Muscle of leg (tissue), 11 donors: ENCODE measurements around the gene ATG101. TPM values are rescaled to one million over a fixed set of nuclear protein-coding genes. Genes with fewer than 3 reads are reported as not detected.
A peak's percentile ranks its signal among the peaks of the same experiment; 100 is the strongest.
"Not testable (repeated sequence)": the region's sequence is repeated elsewhere in the genome, so short reads cannot be mapped to it uniquely, and the experiment has no call there.

Source experiments
- DNase-seq: peaks from one replicate; pipeline ENCODE4 v3.0.0; 2013
- H3K27ac ChIP-seq: one replicate; pipeline ENCODE4 v1.5.1; 2013; ENCODE audit warnings: mild to moderate bottlenecking, low read length, control low read depth
- H3K27me3 ChIP-seq: one replicate; pipeline ENCODE4 v1.6.1; 2013; ENCODE audit warnings: low read length; ENCODE audit not compliant: control insufficient read depth, insufficient read depth
- H3K36me3 ChIP-seq: one replicate; pipeline ENCODE4 v1.6.1; 2013; ENCODE audit warnings: low read length; ENCODE audit not compliant: control insufficient read depth, insufficient read depth
- H3K4me1 ChIP-seq: one replicate; pipeline ENCODE4 v1.6.1; 2013; ENCODE audit warnings: low read length; ENCODE audit not compliant: control insufficient read depth, insufficient read depth
- H3K4me3 ChIP-seq: one replicate; pipeline ENCODE4 v1.5.1; 2013; ENCODE audit warnings: low read length, control low read depth
- H3K9me3 ChIP-seq: replicated peaks from 2 replicates; pipeline ENCODE4 v1.6.1; 2013; ENCODE audit warnings: low read depth, low read length; ENCODE audit not compliant: control insufficient read depth
- WGBS: methylation state at CpG from one replicate; pipeline ENCODE4 v1.1.5; 2013; ENCODE audit warnings: missing lambda C conversion rate; ENCODE audit not compliant: insufficient coverage; 5-methylcytosine and 5-hydroxymethylcytosine counted together
- polyA plus RNA-seq, 8 donors: library from polyadenylated mRNA; unstranded; fragments of 120-200 nt; gene quantifications; one replicate each; pipeline versions ENCODE4 v1.2.1 to v1.2.3, GENCODE V29; 2013; ENCODE audit warnings: inconsistent platforms in 1 of 8, low replicate concordance in 1 of 8; ENCODE audit not compliant: insufficient read length in 8 of 8, insufficient read depth in 1 of 8
- total RNA-seq: library from RNA; stranded (reverse); fragments of 120-200 nt; gene quantifications from one replicate; pipeline ENCODE4 v1.2.4, GENCODE V29; 2013

ATG101 gene
- total and polyA plus RNA-seq, 9 donors = 25.4 to 36.9 (median 29.6) TPM

DNA sequence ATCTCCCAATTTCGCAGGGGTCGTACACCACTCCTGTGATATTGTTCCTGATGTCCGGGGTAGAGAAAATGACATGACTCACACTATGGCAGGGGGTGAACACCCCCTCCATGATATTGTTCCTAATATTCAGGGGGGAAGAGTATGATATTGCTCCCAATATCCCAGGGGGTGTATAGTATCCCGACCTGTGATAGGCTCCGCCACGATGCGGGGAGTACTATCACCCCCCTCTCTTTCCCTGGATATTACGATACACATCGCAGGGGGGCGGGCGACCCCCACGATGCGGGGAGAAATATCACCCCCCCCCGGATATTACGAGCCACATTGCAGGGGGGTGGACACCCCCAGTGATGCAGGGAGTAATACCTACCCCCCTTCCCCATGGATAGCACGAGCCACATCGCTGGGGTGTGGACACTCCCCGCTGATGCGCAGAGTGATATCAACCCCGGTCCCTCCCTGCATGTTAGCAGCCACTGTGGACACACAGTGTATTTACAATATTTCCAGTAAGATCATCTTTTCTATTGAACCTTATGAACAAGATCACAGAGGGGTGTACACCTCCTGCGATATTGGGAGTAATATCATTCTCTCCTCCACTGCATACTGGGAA, 27.4 kb downstream of the ATG101 start:
- Histone ChIP-seq H3K4me3 (no peak overlapping the region), H3K9me3 (no peaks in the 10 kb centered on the region), H3K36me3 (no peaks in the 10 kb centered on the region), H3K27ac (no peak overlapping the region), H3K27me3 (peaks cover 6% of the 10 kb centered on the region), H3K4me1 (no peaks in the 10 kb centered on the region)
- DNase-seq = no peak
- WGBS = 79% methylated on average over 5 of the region's 21 CpGs

DNA sequence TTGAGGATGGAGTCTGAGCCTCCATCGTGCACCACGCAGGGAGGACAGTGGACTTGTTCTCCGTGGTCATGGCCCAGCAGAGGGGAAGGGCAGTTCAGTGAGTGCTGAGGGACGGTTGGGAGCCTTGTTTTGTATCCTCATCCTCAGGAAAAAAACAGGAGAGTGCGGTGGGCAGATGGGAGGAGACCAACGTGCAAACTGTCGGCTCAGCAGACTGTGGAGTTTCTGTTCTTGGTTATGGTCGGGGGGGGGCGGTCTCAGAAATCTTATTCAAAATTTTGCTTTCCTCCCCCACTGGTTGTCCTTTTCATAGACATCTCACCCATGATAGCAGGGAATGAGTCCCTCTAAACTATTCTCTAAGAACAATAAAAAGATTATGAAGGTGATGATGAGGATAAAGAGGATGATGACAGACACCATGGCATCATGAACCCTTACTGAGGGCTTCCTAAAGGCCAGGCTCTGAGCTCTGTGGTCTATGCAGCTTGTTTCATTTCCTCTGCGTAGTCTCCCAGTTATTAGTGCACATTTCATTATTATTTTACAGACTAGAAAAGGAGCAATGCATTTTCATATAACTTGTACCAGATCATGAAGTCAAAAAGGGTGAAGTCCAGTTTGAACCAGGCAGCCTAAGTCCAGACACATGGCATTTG, 34.8 kb downstream of the ATG101 start:
- DNase-seq, H3K27me3 ChIP-seq, H3K4me1 ChIP-seq, H3K4me3 ChIP-seq, H3K36me3 ChIP-seq, H3K27ac ChIP-seq, H3K9me3 ChIP-seq: not testable (repeated sequence)
- WGBS = 74% methylated on average over 3 of the region's 10 CpGs

DNA sequence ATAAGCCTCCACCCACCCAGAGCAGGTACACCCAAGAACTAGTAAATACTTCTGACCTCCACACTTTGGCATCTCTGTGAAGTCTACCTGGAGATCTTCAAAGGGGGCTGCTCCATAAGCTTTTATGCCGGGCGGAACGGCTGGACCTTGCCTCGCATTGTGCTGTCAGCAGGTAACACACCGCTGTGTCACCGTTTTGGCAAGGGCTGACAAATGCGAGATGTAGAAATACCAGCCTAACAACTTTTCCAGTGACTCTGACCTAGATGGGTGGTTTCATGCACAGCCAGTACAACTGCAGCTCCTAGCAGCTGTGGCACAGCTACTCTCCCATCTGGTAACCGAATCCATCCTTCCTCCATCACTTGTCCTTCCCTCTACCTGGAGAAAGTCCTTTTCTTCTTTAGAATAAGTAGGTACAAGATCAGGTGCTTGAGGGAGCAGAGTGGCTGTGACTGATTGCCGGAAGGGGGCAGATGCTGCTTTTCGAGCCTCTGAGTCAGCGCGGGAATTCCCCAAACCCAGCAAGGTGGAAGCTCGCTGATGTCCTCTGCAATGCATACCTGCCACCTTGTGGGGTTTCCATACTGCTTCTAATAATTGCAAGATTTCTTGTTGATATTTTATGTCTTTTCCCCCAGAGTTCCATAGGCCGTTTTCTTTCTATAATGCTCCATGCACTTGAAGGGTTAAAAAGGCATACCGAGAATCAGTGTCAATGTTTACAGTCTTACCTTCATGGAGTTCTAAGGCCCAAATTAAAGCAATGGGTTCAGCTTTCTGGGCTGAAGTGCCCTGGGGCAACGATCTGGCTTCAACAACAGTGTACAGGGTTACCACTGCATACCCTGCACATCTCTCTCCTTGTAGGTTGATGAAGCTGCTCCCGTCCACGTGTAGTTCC, 46.7 kb downstream of the ATG101 start:
- 28% methylated on average over 3 of the region's 18 CpGs for WGBS
- not testable (repeated sequence) for H3K27ac ChIP-seq, H3K4me1 ChIP-seq, DNase-seq, H3K36me3 ChIP-seq, H3K9me3 ChIP-seq, H3K4me3 ChIP-seq
- peaks cover 18% of the 10 kb centered on the region for H3K27me3 ChIP-seq

DNA sequence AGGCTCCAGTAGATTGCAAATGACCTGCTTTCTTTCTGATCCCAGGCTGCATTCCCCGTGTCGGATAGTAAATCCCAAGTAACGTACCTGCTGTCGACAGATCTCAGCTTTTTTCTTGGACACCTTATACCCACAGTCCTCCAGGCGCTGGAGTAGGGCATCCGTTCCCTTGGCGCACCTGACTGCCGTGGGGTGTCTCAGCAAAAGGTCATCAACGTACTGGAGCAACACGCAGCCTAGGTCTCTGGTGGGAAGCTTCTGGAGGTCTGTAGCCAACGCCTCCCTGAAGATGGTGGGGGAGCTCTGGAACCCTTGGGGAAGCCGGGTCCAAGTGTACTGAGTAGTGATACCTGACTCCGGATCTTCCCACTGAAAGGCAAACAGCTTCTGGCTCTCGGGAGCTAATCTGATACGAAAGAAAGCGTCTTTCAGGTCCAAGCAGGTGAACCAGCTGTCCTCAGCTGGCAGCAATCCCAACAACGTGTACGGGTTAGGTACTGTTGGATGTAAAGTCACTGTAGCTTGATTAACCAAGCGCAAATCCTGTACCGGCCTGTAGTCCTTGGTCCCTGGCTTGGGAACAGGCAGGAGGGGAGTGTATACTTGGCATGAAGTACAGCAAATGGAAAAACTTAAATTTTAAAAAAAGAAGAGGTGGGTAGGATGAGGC, 48.2 kb downstream of the ATG101 start:
- H3K9me3 ChIP-seq, H3K36me3 ChIP-seq, DNase-seq, H3K4me3 ChIP-seq, H3K27ac ChIP-seq, H3K4me1 ChIP-seq: not testable (repeated sequence)
- peaks cover 20% of the 10 kb centered on the region for H3K27me3 ChIP-seq
- WGBS = 68% methylated on average over 18 of the region's 20 CpGs

DNA sequence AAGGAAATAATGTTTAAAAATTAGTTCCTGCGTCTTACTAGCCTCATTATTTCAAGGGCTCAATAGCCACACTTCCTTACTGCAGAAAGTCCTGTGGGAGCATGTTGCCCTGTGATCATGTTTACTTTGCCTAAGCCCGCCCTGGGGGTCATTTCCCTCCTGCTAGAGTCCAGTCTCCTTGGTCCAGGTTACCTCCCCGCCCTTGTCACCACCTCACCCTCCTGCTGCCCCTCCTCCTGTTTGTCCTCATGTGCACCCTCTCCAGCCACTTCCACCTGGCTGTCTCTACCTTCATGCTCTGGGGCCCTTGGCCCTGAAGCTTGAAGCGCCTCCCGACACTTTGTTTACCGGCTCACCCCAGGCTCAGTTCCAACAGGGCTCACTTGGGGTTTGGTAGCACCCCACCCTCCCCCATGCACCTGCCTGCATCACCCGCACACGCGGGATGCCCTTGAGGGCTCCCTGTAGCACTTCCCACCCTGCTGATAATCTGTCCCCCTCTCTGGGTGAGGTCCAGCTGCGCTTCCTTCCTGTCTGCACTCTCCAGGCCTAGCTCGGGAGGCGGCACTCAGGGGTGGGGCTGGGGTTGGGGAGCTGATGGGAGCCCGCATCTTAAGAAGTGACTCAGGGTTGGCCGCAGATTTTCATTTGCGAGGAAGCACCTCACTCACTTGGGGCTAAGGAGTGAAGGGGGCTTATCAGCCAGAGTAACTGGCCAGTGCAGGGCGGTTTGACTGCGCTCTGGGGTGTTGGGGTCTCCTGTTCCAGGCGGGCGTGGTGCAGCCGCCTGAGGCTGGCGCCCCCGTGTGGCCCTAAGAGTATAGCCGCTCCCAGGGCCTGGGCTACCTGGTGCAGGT, 49.8 kb downstream of the ATG101 start:
- Histone ChIP-seq H3K36me3 (no peaks in the 10 kb centered on the region), H3K9me3 (no peaks in the 10 kb centered on the region), H3K27ac (no peak overlapping the region), H3K4me1 (peaks cover 5% of the 10 kb centered on the region), H3K4me3 (no peak overlapping the region), H3K27me3 (peaks cover 22% of the 10 kb centered on the region)
- no peak for DNase-seq
- WGBS = 23% methylated on average over 23 of the region's 23 CpGs

DNA sequence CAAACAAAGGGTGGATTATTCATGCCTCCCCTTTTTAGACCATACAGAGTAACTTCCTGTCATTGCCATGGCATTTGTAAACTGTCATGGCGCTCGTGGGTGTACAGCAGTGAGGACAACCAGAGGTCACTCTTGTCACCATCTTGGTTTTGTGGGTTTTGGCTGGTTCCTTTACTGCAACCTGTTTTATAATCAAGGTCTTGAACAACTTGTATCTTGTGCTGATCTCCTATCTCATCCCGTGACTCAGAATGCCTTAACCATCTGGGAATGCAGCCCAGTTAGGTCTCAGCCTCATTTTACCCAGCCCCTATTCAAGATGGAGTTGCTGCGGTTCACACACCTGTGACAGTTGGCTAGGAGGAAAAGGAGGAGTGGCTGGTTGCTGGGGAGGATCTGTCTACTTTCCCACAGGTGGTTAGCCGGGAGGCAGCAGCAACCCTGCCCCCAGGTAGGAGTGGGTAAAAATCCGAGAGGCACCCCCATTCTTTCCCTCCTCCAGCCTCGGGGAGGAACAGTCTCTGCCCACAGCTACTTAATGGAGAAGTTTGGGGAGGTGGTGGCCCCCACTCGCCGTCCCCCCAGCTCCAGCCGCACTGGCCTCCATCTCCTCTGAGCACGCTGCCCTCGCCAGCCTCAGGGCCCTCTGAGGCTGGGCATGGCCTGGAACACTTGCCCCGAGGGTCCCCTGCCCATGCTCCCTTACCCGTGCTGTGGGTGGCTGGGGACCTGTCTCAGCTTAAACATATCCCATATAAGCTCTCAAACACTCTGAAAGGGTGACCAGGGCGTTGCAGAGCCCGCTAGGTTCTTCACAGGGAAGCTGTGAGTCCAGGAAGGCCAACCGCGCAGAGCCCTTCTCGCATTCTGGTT, 51.4 kb downstream of the ATG101 start:
- Histone ChIP-seq H3K4me1 (peaks cover 13% of the 10 kb centered on the region), H3K36me3 (no peaks in the 10 kb centered on the region), H3K4me3 (no peak overlapping the region), H3K9me3 (no peaks in the 10 kb centered on the region), H3K27me3 (peaks cover 20% of the 10 kb centered on the region), H3K27ac (no peak overlapping the region)
- DNase-seq = no peak
- 52% methylated on average over 12 of the region's 19 CpGs for WGBS

DNA sequence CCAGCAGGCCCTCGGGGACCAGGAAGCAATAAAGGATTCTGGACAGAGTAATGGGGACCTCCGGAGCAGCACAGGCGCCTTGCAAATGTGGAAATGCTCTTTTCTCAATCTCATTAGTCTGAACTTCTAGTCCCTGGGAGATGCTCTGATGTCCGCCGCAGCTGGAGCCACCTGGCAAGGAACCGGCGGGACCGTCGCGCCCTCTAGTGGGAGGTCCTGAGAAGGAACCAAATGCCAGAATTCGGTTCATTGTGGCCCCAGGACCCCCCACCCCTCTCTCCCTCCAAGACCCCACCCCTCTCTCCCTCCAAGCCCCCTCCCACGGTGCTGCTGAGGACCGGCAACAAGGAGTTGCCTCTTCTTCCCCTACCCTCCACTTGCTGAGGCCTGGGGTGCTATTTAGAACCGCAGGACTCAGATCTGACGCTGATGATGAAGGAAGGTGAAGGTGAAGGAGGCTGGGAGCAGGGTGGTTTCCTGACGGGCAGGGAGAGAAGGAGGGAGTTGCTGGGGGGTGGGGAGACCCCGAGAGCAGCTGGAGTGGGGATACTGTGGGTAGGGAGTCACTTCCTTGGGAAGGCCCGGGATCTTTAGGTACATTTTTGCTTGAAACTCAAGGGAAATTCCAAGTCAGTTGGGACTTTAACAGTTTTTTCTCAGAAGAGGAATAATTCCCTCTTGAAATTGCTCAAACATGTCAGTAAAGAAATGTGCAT, 52.2 kb downstream of the ATG101 start:
- Histone ChIP-seq H3K27ac (no peak overlapping the region), H3K4me3 (no peak overlapping the region), H3K9me3 (no peaks in the 10 kb centered on the region), H3K36me3 (no peaks in the 10 kb centered on the region), H3K4me1 (peaks cover 21% of the 10 kb centered on the region), H3K27me3 (peaks cover 20% of the 10 kb centered on the region)
- peak; percentile 62 for DNase-seq
- WGBS = 16% methylated on average over 12 of the region's 18 CpGs

DNA sequence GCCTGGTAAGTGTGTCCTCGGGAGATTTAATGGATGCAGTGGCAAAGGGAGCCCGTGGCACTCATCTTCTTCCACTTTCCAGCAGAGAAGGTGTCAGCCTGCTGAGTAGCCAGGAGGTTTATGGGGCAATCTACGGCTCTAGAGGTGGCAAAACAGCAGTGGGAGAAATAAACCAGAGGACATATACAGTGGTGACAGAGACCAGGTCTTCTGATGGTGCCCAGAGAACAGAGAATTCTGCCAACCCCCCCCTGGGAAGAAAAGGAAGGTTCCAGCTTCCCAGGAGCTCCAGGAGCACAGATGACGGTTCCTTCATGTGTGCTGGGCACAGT, 52.7 kb downstream of the ATG101 start:
- WGBS = 60% methylated on average over 1 of the region's 4 CpGs
- Histone ChIP-seq H3K4me1 (peaks cover 24% of the 10 kb centered on the region), H3K27me3 (peaks cover 20% of the 10 kb centered on the region)

More for the DNA sequence above, 52.7 kb downstream of the ATG101 start:
- Histone ChIP-seq H3K27ac (no peak overlapping the region), H3K9me3 (no peaks in the 10 kb centered on the region), H3K36me3 (no peaks in the 10 kb centered on the region), H3K4me3 (no peak overlapping the region)
- DNase-seq = no peak
